HepG2 (cell line): Measurements from ENCODE around the gene TMEM53. TPM values are rescaled to one million over a fixed set of nuclear protein-coding genes. Genes with fewer than 3 reads are reported as not detected.

ENCODE experiments used
- ATAC-seq: fragments of 200-7000 bp; cut with Tn5 transposase; 3 replicates; pipeline ENCODE4 v1.9.1; 2020; ENCODE audit warnings: mild to moderate bottlenecking, moderate library complexity
- BruUV-seq: library from RNA; stranded (reverse); fragments of 400-500 nt; replicated peaks from 2 replicates; lab custom pipeline; 2021; lab: Mats Ljungman, UMichigan
- CTCF ChIA-PET: fragments of 300-600 bp; formaldehyde crosslinking; extraction: SDS; loops from one replicate; lab custom pipeline; 2021; ENCODE audit warnings: low total read pairs, inconsistent platforms, low intra/inter-chr PET ratio; lab: Yijun Ruan, JAX
- POLR2A ChIA-PET: fragments of 350-600 bp; sonication (Branson Sonifier 250); formaldehyde crosslinking; loops from one replicate; lab custom pipeline; 2020; ENCODE audit warnings: antibody characterized with exemption, inconsistent platforms; lab: Yijun Ruan, JAX
- DNase-seq: peaks from one replicate; pipeline ENCODE4 v3.0.0-alpha.2; 2015; ENCODE audit warnings: low spot score
- FAIRE-seq: peaks from 3 replicates; lab custom pipeline; 2011; peaks lifted over from hg19 to GRCh38; lab: Jason Lieb, UNC
- H2AFZ ChIP-seq: one replicate; pipeline ENCODE4 v1.6.1; 2011; ENCODE audit warnings: low read length, inconsistent platforms
- H3K27ac ChIP-seq: fragments of 300-600 bp; 3 replicates; pipeline ENCODE4 v1.8.0; 2011; ENCODE audit warnings: mixed run types, mild to moderate bottlenecking, mixed read lengths, low read length, inconsistent platforms; ENCODE audit not compliant: insufficient read depth; ENCODE audit errors: extremely low read length
- H3K27me3 ChIP-seq, 2 experiments: fragments of 200-600 bp in 1 of 2; 2 replicates in 1 of 2; 3 replicates in 1 of 2; pipeline versions ENCODE4 v1.6.0 to v1.8.0; 2011; ENCODE audit warnings: low read length in 2 of 2, mild to moderate bottlenecking in 2 of 2, moderate library complexity in 2 of 2, inconsistent platforms in 1 of 2; ENCODE audit not compliant: insufficient read depth in 2 of 2, control insufficient read depth in 1 of 2
- H3K36me3 ChIP-seq, 2 experiments: fragments of 200-600 bp in 1 of 2; replicated peaks in 1 of 2; 2 replicates in 1 of 2; 3 replicates in 1 of 2; pipeline versions ENCODE4 v1.5.1 to v1.8.0; 2011; ENCODE audit warnings: low read length in 2 of 2, inconsistent platforms in 1 of 2; ENCODE audit not compliant: insufficient read depth in 2 of 2, control insufficient read depth in 1 of 2
- H3K4me1 ChIP-seq: 2 replicates; pipeline ENCODE4 v1.5.1; 2012; ENCODE audit warnings: low read length, inconsistent platforms; ENCODE audit not compliant: insufficient read depth
- H3K4me2 ChIP-seq: 2 replicates; pipeline ENCODE4 v1.6.0; 2011; ENCODE audit warnings: low read depth, low read length, inconsistent platforms
- H3K4me3 ChIP-seq, 3 experiments: fragments of 200-600 bp in 1 of 3; sonication (generic), shearing (Covaris generic) in 1 of 3; replicated peaks in 1 of 3; 2 replicates each; pipeline ENCODE4 v1.5.1; 2011 to 2016; ENCODE audit warnings: low read length in 3 of 3, inconsistent platforms in 2 of 3, low read depth in 2 of 3, mild to moderate bottlenecking in 2 of 3, control low read depth in 1 of 3, mixed read lengths in 1 of 3; ENCODE audit not compliant: insufficient read depth in 1 of 3
- H3K79me2 ChIP-seq: one replicate; pipeline ENCODE4 v1.6.1; 2011; ENCODE audit warnings: low read length, inconsistent platforms; ENCODE audit not compliant: insufficient read depth
- H3K9ac ChIP-seq: 2 replicates; pipeline ENCODE4 v1.6.0; 2011; ENCODE audit warnings: mild to moderate bottlenecking, low read depth, low read length, inconsistent platforms; ENCODE audit not compliant: insufficient read depth
- H3K9me3 ChIP-seq: 2 replicates; pipeline ENCODE4 v1.5.1; 2012; ENCODE audit warnings: mild to moderate bottlenecking, low read length
- H4K20me1 ChIP-seq: 2 replicates; pipeline ENCODE4 v1.6.0; 2011; ENCODE audit warnings: inconsistent platforms, mild to moderate bottlenecking, low read length, moderate library complexity; ENCODE audit not compliant: insufficient read depth
- AGO2 ChIP-seq: fragments of 200-400 bp; formaldehyde crosslinking; optimal IDR thresholded peaks from 2 replicates; pipeline ENCODE3; 2017; ENCODE audit warnings: mild to moderate bottlenecking, low read depth, low read length, moderate library complexity
- CEBPB ChIP-seq: IDR thresholded peaks from 2 replicates; pipeline ENCODE4 v1.6.1; 2011; ENCODE audit warnings: low read depth, low read length, improper control_type of control experiment, borderline replicate concordance
- FOXP1 ChIP-seq, 2 experiments: fragments of 450-650 bp in 1 of 2; IDR thresholded peaks; 2 replicates each; pipeline ENCODE4 v1.6.1; 2017 to 2018; ENCODE audit warnings: antibody characterized with exemption in 1 of 2
- JDP2 ChIP-seq: sonication (generic); formaldehyde crosslinking; IDR thresholded peaks from 2 replicates; pipeline ENCODE4 v1.8.1; 2022; ENCODE audit warnings: missing genetic modification reagents, borderline replicate concordance
- PITX1 ChIP-seq: sonication (generic); formaldehyde crosslinking; IDR thresholded peaks from 2 replicates; pipeline ENCODE4 v1.5.1; 2020; ENCODE audit warnings: mild to moderate bottlenecking, missing genetic modification reagents
- RBFOX2 ChIP-seq: fragments of 200-400 bp; formaldehyde crosslinking; IDR thresholded peaks from 2 replicates; pipeline ENCODE4 v1.6.1; 2017; ENCODE audit warnings: low read depth, mild to moderate bottlenecking, low read length
- RFX5 ChIP-seq: IDR thresholded peaks from 2 replicates; pipeline ENCODE4 v1.6.1; 2011; ENCODE audit warnings: low read depth, low read length, improper control_type of control experiment
- SMARCC2 ChIP-seq: fragments of 450-650 bp; IDR thresholded peaks from 2 replicates; pipeline ENCODE4 v1.6.1; 2017; ENCODE audit warnings: antibody characterized with exemption, mild to moderate bottlenecking
- ZFP36 ChIP-seq: fragments of 150-350 bp; IDR thresholded peaks from 2 replicates; pipeline ENCODE4 v1.6.1; 2018; ENCODE audit warnings: borderline replicate concordance, low read length, low read depth; ENCODE audit not compliant: partially characterized antibody
- ZNF343 ChIP-seq: sonication (generic); formaldehyde crosslinking; IDR thresholded peaks from 2 replicates; pipeline ENCODE4 v1.4.0; 2020; ENCODE audit warnings: mild to moderate bottlenecking, missing genetic modification reagents
- ZNF430 ChIP-seq: sonication (generic); formaldehyde crosslinking; IDR thresholded peaks from 2 replicates; pipeline ENCODE4 v1.9.0; 2021; ENCODE audit warnings: mild to moderate bottlenecking, missing genetic modification reagents
- ZNF547 ChIP-seq: sonication (generic); formaldehyde crosslinking; IDR thresholded peaks from 2 replicates; pipeline ENCODE4 v1.5.1; 2020; ENCODE audit warnings: mild to moderate bottlenecking, missing genetic modification reagents
- ZNF550 ChIP-seq: sonication (generic); formaldehyde crosslinking; IDR thresholded peaks from 2 replicates; pipeline ENCODE4 v1.4.0; 2020; ENCODE audit warnings: mild to moderate bottlenecking, missing genetic modification reagents, borderline replicate concordance
- ZNF605 ChIP-seq: sonication (generic); formaldehyde crosslinking; IDR thresholded peaks from 2 replicates; pipeline ENCODE4 v1.8.0; 2022; ENCODE audit warnings: mild to moderate bottlenecking, missing genetic modification reagents
- ZNF782 ChIP-seq: sonication (generic); formaldehyde crosslinking; IDR thresholded peaks from 2 replicates; pipeline ENCODE4 v1.4.0; 2020; ENCODE audit warnings: missing genetic modification reagents, mild to moderate bottlenecking, borderline replicate concordance
- WGBS: methylation state at CpG from one replicate; pipeline ENCODE4 v1.1.6; 2017; ENCODE audit warnings: low lambda C conversion rate; 5-methylcytosine and 5-hydroxymethylcytosine counted together
- in situ Hi-C: cut with HindIII; loops from 2 replicates; pipeline ENCODE4 v1.10.0; 2017; ENCODE audit warnings: low pct_unique_long_range_greater_than_20kb; ENCODE audit not compliant: extremely low pct_ligation_motif_present
- intact Hi-C: fragments of 100-400 bp; cut with micrococcal nuclease; formaldehyde crosslinking; loops from one replicate; pipeline ENCODE4 v1.10.0; 2022; ENCODE audit not compliant: unreplicated experiment
- polyA plus RNA-seq, 8 experiments: library from polyadenylated mRNA; depleted of rRNA in 3 of 8; stranded (reverse) in 7 of 8; unstranded in 1 of 8; fragments of >200 nt; fragmentation: Illumina TruSeq in 4 of 8; extraction: Trizol in 4 of 8; gene quantifications; 2 replicates each; pipeline versions ENCODE4 v1.2.1 to v1.2.3, GENCODE V29; 2011 to 2016; ENCODE audit warnings: low read depth in 4 of 8, missing spikeins in 1 of 8, mixed read lengths in 1 of 8; ENCODE audit not compliant: insufficient read depth in 1 of 8
- total RNA-seq, 5 experiments: library from RNA; depleted of rRNA; stranded (reverse); fragments of >200 nt; fragmentation: Illumina TruSeq; extraction: Trizol; gene quantifications; 2 replicates each; pipeline ENCODE4 v1.2.3, GENCODE V29; 2016; ENCODE audit warnings: low read depth in 1 of 5
- TF ChIP-seq, protein P1 (sequence below): IDR thresholded peaks from 2 replicates; pipeline ENCODE4 v1.6.1; 2016; ENCODE audit warnings: missing genetic modification reagents, missing compliant biosample characterization
- TF ChIP-seq, protein P2 (sequence below), 2 experiments: fragments of 450-650 bp in 1 of 2; sonication (generic) in 1 of 2; formaldehyde crosslinking; IDR thresholded peaks; 2 replicates each; pipeline versions ENCODE4 v1.5.0 to v1.8.0; 2020 to 2022; ENCODE audit warnings: mild to moderate bottlenecking in 1 of 2, missing genetic modification reagents in 1 of 2
- TF ChIP-seq, protein P3 (sequence below): sonication (generic); formaldehyde crosslinking; conservative IDR thresholded peaks from 2 replicates; pipeline ENCODE4 v1.4.0; 2020; ENCODE audit warnings: mild to moderate bottlenecking, missing genetic modification reagents, moderate library complexity

The TMEM53 gene
- total and polyA plus RNA-seq, 2 of the 13 experiments (the other 11 are each of a cell fraction or from before 2014, with no cell fraction given): 12.6 to 20.2 TPM

DNA sequence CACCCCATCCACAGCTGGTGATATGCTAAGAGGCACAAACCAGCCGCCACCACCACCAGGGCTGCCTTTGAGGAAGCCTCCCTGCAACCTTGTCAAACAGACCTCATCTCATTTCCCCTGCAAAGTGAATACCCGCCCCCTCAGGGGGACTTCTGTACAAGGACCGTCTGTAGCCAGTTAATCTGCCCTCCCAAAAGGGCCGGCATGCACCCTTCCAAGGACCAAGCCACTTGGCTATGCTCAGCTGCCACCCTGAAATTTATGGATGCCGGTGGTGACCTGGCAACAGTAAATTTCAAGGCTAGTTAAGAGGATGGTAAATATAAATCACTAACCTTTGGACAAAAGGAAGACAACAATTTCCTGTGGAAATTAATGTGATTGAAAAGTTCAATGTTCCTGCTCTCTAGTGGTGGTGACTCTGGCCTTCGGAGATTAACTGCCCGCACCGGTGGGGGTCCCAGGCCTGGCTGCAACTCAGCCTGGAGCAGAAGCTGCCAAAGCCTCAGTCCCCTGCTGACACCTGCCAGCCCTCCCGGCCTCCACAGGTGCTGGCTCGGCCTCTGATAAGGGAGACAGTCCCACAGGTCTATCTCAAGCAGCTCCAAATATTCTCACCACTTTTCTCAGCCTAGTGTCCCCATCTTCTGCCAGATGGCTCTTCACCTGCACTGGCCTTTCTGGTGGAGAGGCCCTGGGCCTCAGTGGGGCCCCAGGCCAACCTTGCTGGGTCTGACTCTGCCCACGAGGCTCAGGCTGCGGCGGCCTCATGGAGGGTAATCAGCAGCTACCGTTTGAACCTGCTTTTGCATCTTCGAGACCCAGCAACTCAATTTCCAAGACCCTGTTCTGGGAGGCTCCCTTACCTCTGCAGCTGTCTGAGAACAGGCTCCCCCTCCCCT is 12.2 kb downstream of the TMEM53 start (continued):
- TF ChIP-seq FOXP1 (IDR thresholded peaks at IDR 0.05): no peak
- TF ChIP-seq FOXP1 (CRISPR knock-in tag; IDR thresholded peaks at IDR 0.05): 0 out of 2 replicates have a peak, but pooled peaks have one; percentile 20
- TF ChIP-seq, all 625 proteins: peak for 6

DNA sequence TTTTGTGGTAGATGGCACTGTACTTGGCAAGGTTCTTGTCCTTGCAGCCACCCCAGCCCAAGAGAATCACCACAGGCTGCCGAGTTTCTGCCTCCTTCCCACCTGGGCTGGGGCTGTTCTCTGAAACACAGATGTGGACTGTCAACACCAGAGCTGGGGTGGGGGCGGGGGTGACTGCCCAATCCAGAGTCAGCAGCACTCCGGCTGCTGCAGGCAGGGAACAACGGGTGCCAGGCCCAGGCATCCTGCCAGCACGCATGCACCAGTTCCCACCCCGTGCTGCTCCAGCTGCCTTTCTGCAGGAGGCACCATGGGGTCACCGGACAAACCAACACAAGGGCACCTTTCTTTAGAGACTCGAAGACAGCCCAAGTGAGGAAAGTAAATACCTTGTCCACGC is 14.1 kb downstream of the TMEM53 start:
- H3K4me2 ChIP-seq: no peak overlapping the region
- no peak for FAIRE-seq
- in situ Hi-C loops (no loop called here), intact Hi-C loops (no loop called here)
- H3K36me3 ChIP-seq: peaks cover 0 to 7% of the 10 kb centered on the region in 2 experiments; a peak in 1 of 5 replicates
- no peaks in the 10 kb centered on the region for H3K9me3 ChIP-seq
- no peaks in the 10 kb centered on the region for H4K20me1 ChIP-seq
- DNase-seq: no peak
- H3K27ac ChIP-seq: no peak overlapping the region
- CTCF ChIA-PET: no interaction called here
- no peaks in the 10 kb centered on the region for H3K27me3 ChIP-seq
- no peak overlapping the region for H2AFZ ChIP-seq
- H3K9ac ChIP-seq: 0 out of 2 replicates have a peak overlapping the region, but pooled peaks have one; percentile 8
- no peak overlapping the region for H3K4me3 ChIP-seq
- H3K79me2 ChIP-seq: no peaks in the 10 kb centered on the region
- H3K4me1 ChIP-seq: peaks cover 59% of the 10 kb centered on the region
- WGBS: 45% methylated on average over 8 of the region's 9 CpGs
- ATAC-seq: no peak
- no TSS peak for BruUV-seq
- POLR2A ChIA-PET: interaction anchor here (0.7 to 2.5 kb wide), 5 partner anchors 8 to 868 kb away, joined by 3 to 6 read pairs (median 4); partner anchors contain the start of genes ARMH1 and TMEM53
- TF ChIP-seq ZNF782 (CRISPR knock-in tag) (no peak), ZFP36 (no peak), JDP2 (no peak), SMARCC2 (no peak), RFX5 (no peak), PITX1 (CRISPR knock-in tag) (no peak), ZNF605 (CRISPR knock-in tag) (no peak), ZNF550 (CRISPR knock-in tag) (no peak), ZNF430 (no peak), ZNF343 (no peak), ZNF547 (CRISPR knock-in tag) (no peak), AGO2 (no peak), CEBPB (no peak), RBFOX2 (no peak)
- TF ChIP-seq, protein P1, sequence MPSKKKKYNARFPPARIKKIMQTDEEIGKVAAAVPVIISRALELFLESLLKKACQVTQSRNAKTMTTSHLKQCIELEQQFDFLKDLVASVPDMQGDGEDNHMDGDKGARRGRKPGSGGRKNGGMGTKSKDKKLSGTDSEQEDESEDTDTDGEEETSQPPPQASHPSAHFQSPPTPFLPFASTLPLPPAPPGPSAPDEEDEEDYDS: no peak
- TF ChIP-seq, protein P2, sequence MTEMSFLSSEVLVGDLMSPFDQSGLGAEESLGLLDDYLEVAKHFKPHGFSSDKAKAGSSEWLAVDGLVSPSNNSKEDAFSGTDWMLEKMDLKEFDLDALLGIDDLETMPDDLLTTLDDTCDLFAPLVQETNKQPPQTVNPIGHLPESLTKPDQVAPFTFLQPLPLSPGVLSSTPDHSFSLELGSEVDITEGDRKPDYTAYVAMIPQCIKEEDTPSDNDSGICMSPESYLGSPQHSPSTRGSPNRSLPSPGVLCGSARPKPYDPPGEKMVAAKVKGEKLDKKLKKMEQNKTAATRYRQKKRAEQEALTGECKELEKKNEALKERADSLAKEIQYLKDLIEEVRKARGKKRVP (CRISPR knock-in tag; IDR thresholded peaks at IDR 0.05): no peak
- TF ChIP-seq, protein P3, sequence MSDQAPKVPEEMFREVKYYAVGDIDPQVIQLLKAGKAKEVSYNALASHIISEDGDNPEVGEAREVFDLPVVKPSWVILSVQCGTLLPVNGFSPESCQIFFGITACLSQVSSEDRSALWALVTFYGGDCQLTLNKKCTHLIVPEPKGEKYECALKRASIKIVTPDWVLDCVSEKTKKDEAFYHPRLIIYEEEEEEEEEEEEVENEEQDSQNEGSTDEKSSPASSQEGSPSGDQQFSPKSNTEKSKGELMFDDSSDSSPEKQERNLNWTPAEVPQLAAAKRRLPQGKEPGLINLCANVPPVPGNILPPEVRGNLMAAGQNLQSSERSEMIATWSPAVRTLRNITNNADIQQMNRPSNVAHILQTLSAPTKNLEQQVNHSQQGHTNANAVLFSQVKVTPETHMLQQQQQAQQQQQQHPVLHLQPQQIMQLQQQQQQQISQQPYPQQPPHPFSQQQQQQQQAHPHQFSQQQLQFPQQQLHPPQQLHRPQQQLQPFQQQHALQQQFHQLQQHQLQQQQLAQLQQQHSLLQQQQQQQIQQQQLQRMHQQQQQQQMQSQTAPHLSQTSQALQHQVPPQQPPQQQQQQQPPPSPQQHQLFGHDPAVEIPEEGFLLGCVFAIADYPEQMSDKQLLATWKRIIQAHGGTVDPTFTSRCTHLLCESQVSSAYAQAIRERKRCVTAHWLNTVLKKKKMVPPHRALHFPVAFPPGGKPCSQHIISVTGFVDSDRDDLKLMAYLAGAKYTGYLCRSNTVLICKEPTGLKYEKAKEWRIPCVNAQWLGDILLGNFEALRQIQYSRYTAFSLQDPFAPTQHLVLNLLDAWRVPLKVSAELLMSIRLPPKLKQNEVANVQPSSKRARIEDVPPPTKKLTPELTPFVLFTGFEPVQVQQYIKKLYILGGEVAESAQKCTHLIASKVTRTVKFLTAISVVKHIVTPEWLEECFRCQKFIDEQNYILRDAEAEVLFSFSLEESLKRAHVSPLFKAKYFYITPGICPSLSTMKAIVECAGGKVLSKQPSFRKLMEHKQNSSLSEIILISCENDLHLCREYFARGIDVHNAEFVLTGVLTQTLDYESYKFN (CRISPR knock-in tag): no peak
